Lung (tissue), 12 donors: ENCODE measurements around the gene SCARF2. TPM values are rescaled to one million over a fixed set of nuclear protein-coding genes. Genes with fewer than 3 reads are reported as not detected.

ENCODE experiments used
- ATAC-seq: fragments of 200-7000 bp; cut with Tn5 transposase; one replicate; pipeline ENCODE4 v1.9.1; 2020; ENCODE audit warnings: moderate number of reproducible peaks; ENCODE audit not compliant: insufficient read depth, low FRiP score
- DNase-seq, 3 donors: peaks; one replicate each; pipeline ENCODE4 v3.0.0-alpha.2; 2013 to 2017
- H3K27ac ChIP-seq, 2 donors: one replicate each; pipeline ENCODE4 v1.5.1; 2013; ENCODE audit warnings: mild to moderate bottlenecking in 2 of 2, moderate library complexity in 2 of 2, control low read depth in 1 of 2, inconsistent platforms in 1 of 2, low read depth in 1 of 2, low read length in 1 of 2
- H3K27me3 ChIP-seq, 3 donors: one replicate each; pipeline ENCODE4 v1.5.1; 2013; ENCODE audit warnings: low read length in 2 of 3; ENCODE audit not compliant: control insufficient read depth in 3 of 3, insufficient read depth in 3 of 3
- H3K36me3 ChIP-seq, 4 donors: one replicate each; pipeline ENCODE4 v1.5.1; 2013; ENCODE audit warnings: low read length in 4 of 4, mild to moderate bottlenecking in 1 of 4, moderate library complexity in 1 of 4; ENCODE audit not compliant: control insufficient read depth in 4 of 4, insufficient read depth in 4 of 4
- H3K4me1 ChIP-seq, 5 donors: one replicate each; pipeline ENCODE4 v1.5.1; 2013; ENCODE audit warnings: low read length in 5 of 5, mild to moderate bottlenecking in 2 of 5, moderate library complexity in 1 of 5; ENCODE audit not compliant: control insufficient read depth in 5 of 5, insufficient read depth in 5 of 5
- H3K4me3 ChIP-seq: one replicate; pipeline ENCODE4 v1.5.1; 2013; ENCODE audit warnings: mild to moderate bottlenecking, control low read depth, moderate library complexity
- H3K9ac ChIP-seq, 2 donors: one replicate each; pipeline ENCODE4 v1.5.1; 2013; ENCODE audit warnings: low read length in 2 of 2, control low read depth in 1 of 2; ENCODE audit not compliant: insufficient read depth in 1 of 2
- H3K9me3 ChIP-seq, 4 donors: one replicate each; pipeline ENCODE4 v1.5.1; 2013; ENCODE audit warnings: low read length in 3 of 4, mild to moderate bottlenecking in 1 of 4, moderate library complexity in 1 of 4; ENCODE audit not compliant: control insufficient read depth in 4 of 4, insufficient read depth in 3 of 4
- WGBS, 2 donors: extraction: QIAGEN DNeasy Blood & Tissue Kit; methylation state at CpG; one replicate each; pipeline ENCODE4 v1.1.7; 2013; 5-methylcytosine and 5-hydroxymethylcytosine counted together
- polyA plus RNA-seq, 2 donors: library from polyadenylated mRNA; stranded (reverse); fragments of 200-250 nt; gene quantifications; one replicate each; pipeline ENCODE4 v1.2.1, GENCODE V29; 2013
- total RNA-seq, 2 donors: library from RNA; depleted of rRNA in 1 of 2; stranded (reverse); fragments of >200 nt in 1 of 2; gene quantifications; one replicate each; pipeline ENCODE4 v1.2.1, GENCODE V29; 2014 to 2021
- TF ChIP-seq, protein P1 (sequence below): IDR thresholded peaks from 2 replicates; pipeline ENCODE4 v1.5.1; 2012; ENCODE audit warnings: mild to moderate bottlenecking; ENCODE audit errors: control extremely low read depth, extremely low read depth
- donor health status: control.
- donor health status: control.
- donor health status: Bipolar disorder and iron deficiency.
- donor health status: healthy.
- donor health status: DM: yes; HTN: yes; CAD: no.

SCARF2 gene
- total and polyA plus RNA-seq, 4 donors, result 4.7 to 32.9 (median 16.4) TPM

DNA sequence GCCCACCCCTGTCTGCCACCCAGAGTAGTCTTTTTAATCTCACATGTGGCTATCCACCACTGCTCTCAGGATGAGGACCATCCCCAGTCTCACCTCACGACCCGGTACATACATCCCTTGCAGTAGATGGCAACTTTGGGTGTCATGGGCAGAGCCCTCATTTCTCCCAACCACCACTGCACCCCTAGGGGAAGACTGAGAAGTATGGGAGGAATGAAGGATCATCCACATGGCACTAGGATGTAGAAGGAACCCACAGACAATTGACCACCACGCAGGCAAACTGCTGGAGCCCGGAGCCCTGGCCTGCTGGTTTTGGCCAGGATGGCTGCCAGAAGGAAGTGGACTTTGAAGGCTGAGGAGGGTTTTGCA lies 1.9 kb upstream of the SCARF2 start:
- 92 to 94% methylated on average over 4 of the region's 4 CpGs for WGBS, 2 donors
- no peaks in the 10 kb centered on the region for H3K27me3 ChIP-seq
- no peak for ATAC-seq
- no peak overlapping the region for H3K27ac ChIP-seq
- TF ChIP-seq, protein P1, sequence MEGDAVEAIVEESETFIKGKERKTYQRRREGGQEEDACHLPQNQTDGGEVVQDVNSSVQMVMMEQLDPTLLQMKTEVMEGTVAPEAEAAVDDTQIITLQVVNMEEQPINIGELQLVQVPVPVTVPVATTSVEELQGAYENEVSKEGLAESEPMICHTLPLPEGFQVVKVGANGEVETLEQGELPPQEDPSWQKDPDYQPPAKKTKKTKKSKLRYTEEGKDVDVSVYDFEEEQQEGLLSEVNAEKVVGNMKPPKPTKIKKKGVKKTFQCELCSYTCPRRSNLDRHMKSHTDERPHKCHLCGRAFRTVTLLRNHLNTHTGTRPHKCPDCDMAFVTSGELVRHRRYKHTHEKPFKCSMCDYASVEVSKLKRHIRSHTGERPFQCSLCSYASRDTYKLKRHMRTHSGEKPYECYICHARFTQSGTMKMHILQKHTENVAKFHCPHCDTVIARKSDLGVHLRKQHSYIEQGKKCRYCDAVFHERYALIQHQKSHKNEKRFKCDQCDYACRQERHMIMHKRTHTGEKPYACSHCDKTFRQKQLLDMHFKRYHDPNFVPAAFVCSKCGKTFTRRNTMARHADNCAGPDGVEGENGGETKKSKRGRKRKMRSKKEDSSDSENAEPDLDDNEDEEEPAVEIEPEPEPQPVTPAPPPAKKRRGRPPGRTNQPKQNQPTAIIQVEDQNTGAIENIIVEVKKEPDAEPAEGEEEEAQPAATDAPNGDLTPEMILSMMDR, result no peak
- no peak for DNase-seq
- no peak overlapping the region for H3K9ac ChIP-seq
- H3K4me3 ChIP-seq, result no peak overlapping the region
- peaks cover 0 to 32% (median 11%) of the 10 kb centered on the region in 5 donors for H3K4me1 ChIP-seq
- peaks cover 0 to 8% (median 6%) of the 10 kb centered on the region in 4 donors for H3K36me3 ChIP-seq
- no peaks in the 10 kb centered on the region for H3K9me3 ChIP-seq

DNA sequence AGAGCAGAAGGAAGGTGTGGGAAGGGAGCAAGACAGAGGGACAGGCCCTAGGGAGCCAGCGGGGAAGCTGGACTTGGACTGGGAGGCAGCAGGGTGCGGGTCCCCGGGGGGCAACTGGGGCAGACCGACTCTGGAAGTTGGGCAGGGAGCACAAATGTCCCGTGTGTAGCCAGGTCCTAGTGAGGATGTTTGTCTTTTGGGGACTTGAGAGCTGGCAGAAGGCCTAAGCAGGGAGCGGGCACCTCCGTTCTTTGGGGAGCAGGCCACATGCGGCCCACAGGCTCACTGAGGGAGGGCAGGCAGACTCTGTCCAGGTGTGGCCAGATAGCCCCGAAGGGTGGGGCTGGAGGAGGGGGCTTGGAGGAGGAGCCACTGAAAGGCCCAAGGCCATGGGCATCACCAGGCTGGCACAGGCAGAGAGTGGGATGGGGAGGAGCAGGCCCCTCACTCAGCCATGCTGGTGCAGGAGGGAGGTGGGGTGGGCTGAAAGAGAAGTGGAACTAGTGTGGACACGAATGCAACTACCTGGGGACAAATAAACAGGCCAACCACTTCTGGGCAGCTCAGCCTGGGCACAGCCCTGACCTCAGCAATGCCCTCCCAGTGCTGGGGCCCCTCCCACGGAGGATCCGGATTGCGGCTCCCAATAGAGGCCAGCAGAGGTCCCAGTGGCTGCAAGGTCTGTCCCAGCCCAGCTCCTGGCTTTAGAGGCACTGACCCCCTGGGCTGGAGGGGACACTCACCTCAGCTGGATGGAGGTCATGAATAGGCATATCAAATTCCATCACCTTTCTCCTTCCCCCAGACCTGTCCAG lies 1.3 kb upstream of the SCARF2 start:
- no peaks in the 10 kb centered on the region for H3K27me3 ChIP-seq
- no peaks in the 10 kb centered on the region for H3K9me3 ChIP-seq
- peak overlapping the region in 1 of 2 donors; percentile 65 for H3K27ac ChIP-seq
- H3K36me3 ChIP-seq, result peaks cover 0 to 4% (median 2%) of the 10 kb centered on the region in 4 donors
- H3K4me1 ChIP-seq, result peaks cover 0 to 38% (median 15%) of the 10 kb centered on the region in 5 donors
- 56 to 72% methylated on average over 13 of the region's 13 CpGs for WGBS, 2 donors
- H3K9ac ChIP-seq, result peak overlapping the region; percentile 33 to 55
- ATAC-seq (no peak), DNase-seq (no peak)
- no peak overlapping the region for H3K4me3 ChIP-seq
- TF ChIP-seq, protein P1, result no peak

DNA sequence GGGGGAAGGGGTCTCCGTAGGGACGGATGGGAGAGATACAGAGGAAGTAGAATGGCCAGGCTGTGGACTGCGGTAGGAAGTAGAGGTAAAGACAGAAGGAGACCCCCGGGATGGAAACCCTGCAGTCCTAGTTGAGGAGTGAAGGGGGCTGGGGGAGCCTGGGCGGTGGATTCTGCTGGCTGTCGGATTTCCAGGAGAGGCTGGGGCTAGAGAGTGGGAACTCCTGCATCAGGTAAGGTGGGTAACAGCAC lies 727 bp upstream of the SCARF2 start:
- H3K27me3 ChIP-seq, result no peaks in the 10 kb centered on the region
- H3K27ac ChIP-seq, result peak overlapping the region in 1 of 2 donors; percentile 65
- ATAC-seq (no peak), DNase-seq (no peak)
- peaks cover 0 to 43% (median 15%) of the 10 kb centered on the region in 5 donors for H3K4me1 ChIP-seq
- H3K9ac ChIP-seq, result peak overlapping the region; percentile 33 to 55
- H3K4me3 ChIP-seq, result peak overlapping the region; percentile 10
- TF ChIP-seq, protein P1, result no peak
- H3K36me3 ChIP-seq, result peaks cover 0 to 4% (median 2%) of the 10 kb centered on the region in 4 donors
- no peaks in the 10 kb centered on the region for H3K9me3 ChIP-seq
- 32 to 33% methylated on average over 6 of the region's 6 CpGs for WGBS, 2 donors
